Activated naive CD4-positive, alpha-beta T cell treated with anti-CD3 and anti-CD28 coated beads for 36 hours (primary cell): ENCODE data around the gene SPIC. TPM values are rescaled to one million over a fixed set of nuclear protein-coding genes. Genes with fewer than 3 reads are reported as not detected.
"Not testable (repeated sequence)": the region's sequence is repeated elsewhere in the genome, so short reads cannot be mapped to it uniquely, and the experiment has no call there.

Experiments
- CTCF ChIA-PET: fragments of 350-600 bp; sonication (Branson Sonifier 250); formaldehyde crosslinking; loops from one replicate; lab custom pipeline; 2021; ENCODE audit warnings: antibody characterized with exemption; lab: Charles Lee
- DNase-seq: peaks from one replicate; pipeline ENCODE4 v3.0.0-alpha.2; 2020
- H3K27ac Mint-ChIP-seq: one replicate; pipeline ENCODE4 v1.8.0; 2021; ENCODE audit warnings: mild to moderate bottlenecking, mixed read lengths
- H3K27me3 Mint-ChIP-seq: one replicate; pipeline ENCODE4 v1.8.0; 2021; ENCODE audit warnings: low read depth, mixed read lengths
- H3K36me3 Mint-ChIP-seq: one replicate; pipeline ENCODE4 v1.8.0; 2021; ENCODE audit warnings: low read depth, mixed read lengths
- H3K4me1 Mint-ChIP-seq: one replicate; pipeline ENCODE4 v1.8.0; 2021; ENCODE audit warnings: low read depth, mixed read lengths
- H3K4me3 Mint-ChIP-seq: one replicate; pipeline ENCODE4 v1.8.0; 2021; ENCODE audit warnings: mild to moderate bottlenecking, moderate library complexity, mixed read lengths
- H3K9me3 Mint-ChIP-seq: one replicate; pipeline ENCODE4 v1.8.0; 2021; ENCODE audit warnings: mixed read lengths
- intact Hi-C: fragments of 100-400 bp; cut with micrococcal nuclease; formaldehyde crosslinking; loops from one replicate; pipeline ENCODE4 v1.15.1; 2023
- total RNA-seq, 2 experiments: library from RNA; stranded (reverse); gene quantifications; one replicate each; pipeline ENCODE4 v1.2.3, GENCODE V29; 2021

Gene SPIC
- total RNA-seq, result not detected

- Mint-ChIP-seq H3K27ac (no peak within 1 kb of the TSS), H3K4me3 (no peak within 1 kb of the TSS), H3K27me3 (no peaks in the 10 kb centered on the region), H3K36me3 (no peaks in the 10 kb centered on the region), H3K9me3 (no peaks in the 10 kb centered on the region), H3K4me1 (no peaks in the 10 kb centered on the region)
- CTCF ChIA-PET, result interaction anchor here (0.6 kb wide), 1 partner anchor 1092 kb away, joined by 4 read pairs; no protein-coding TSS in a partner anchor
- no peak for DNase-seq
- intact Hi-C loops, result no loop called here
Observed at GRCh38 chr12:101474711-101475386, at the start of gene SPIC. TSS of gene SPIC (plus strand) at chr12:101475336. CDS start at chr12:101476905, 1,569 bp downstream.

GRCh38 chr12:101430456-101430855 lies 44.7 kb upstream of the SPIC start:
- Mint-ChIP-seq H3K9me3 (no peaks in the 10 kb centered on the region), H3K4me1 (no peaks in the 10 kb centered on the region), H3K36me3 (no peaks in the 10 kb centered on the region), H3K4me3 (no peak overlapping the region), H3K27me3 (no peaks in the 10 kb centered on the region), H3K27ac (no peak overlapping the region)
- CTCF ChIA-PET, result no interaction called here
- DNase-seq, result no peak
- intact Hi-C loops, result no loop called here

GRCh38 chr12:101436136-101436535 lies 39.0 kb upstream of the SPIC start:
- H3K36me3 Mint-ChIP-seq, result no peaks in the 10 kb centered on the region
- no peaks in the 10 kb centered on the region for H3K9me3 Mint-ChIP-seq
- no peak overlapping the region for H3K4me3 Mint-ChIP-seq
- CTCF ChIA-PET, result no interaction called here
- DNase-seq, result no peak
- no peaks in the 10 kb centered on the region for H3K4me1 Mint-ChIP-seq
- peaks cover 2% of the 10 kb centered on the region for H3K27me3 Mint-ChIP-seq
- H3K27ac Mint-ChIP-seq, result no peak overlapping the region
- intact Hi-C loops, result no loop called here

GRCh38 chr12:101439236-101439635 lies 35.9 kb upstream of the SPIC start:
- no peak overlapping the region for H3K4me3 Mint-ChIP-seq

GRCh38 chr12:101441461-101442224 lies 33.5 kb upstream of the SPIC start:
- DNase-seq, result no peak
- Mint-ChIP-seq H3K9me3 (no peaks in the 10 kb centered on the region), H3K4me1 (no peaks in the 10 kb centered on the region), H3K27ac (no peak overlapping the region), H3K36me3 (no peaks in the 10 kb centered on the region), H3K4me3 (no peak overlapping the region), H3K27me3 (no peaks in the 10 kb centered on the region)
- CTCF ChIA-PET, result interaction anchor here (0.6 kb wide), 1 partner anchor 229 kb away, joined by 3 read pairs; no protein-coding TSS in a partner anchor
- intact Hi-C loops, result no loop called here

More at GRCh38 chr12:101439236-101439635, 35.9 kb upstream of the SPIC start:
- Mint-ChIP-seq H3K27ac (no peak overlapping the region), H3K4me1 (no peaks in the 10 kb centered on the region), H3K9me3 (no peaks in the 10 kb centered on the region), H3K36me3 (no peaks in the 10 kb centered on the region), H3K27me3 (peaks cover 2% of the 10 kb centered on the region)
- CTCF ChIA-PET, result no interaction called here
- intact Hi-C loops, result no loop called here
- no peak for DNase-seq

- CTCF ChIA-PET, result no interaction called here
- Mint-ChIP-seq H3K4me3 (no peak overlapping the region), H3K36me3 (peaks cover 3% of the 10 kb centered on the region), H3K4me1 (peaks cover 8% of the 10 kb centered on the region), H3K27ac (no peak overlapping the region), H3K27me3 (no peaks in the 10 kb centered on the region), H3K9me3 (peaks cover 7% of the 10 kb centered on the region)
- peak; percentile 34 for DNase-seq
- intact Hi-C loops, result no loop called here
Observed at GRCh38 chr12:101455685-101456084, 19.5 kb upstream of the SPIC start.

- Mint-ChIP-seq H3K4me3 (no peak overlapping the region), H3K27me3 (no peaks in the 10 kb centered on the region), H3K9me3 (peaks cover 7% of the 10 kb centered on the region), H3K36me3 (peaks cover 3% of the 10 kb centered on the region), H3K4me1 (peaks cover 8% of the 10 kb centered on the region), H3K27ac (no peak overlapping the region)
- intact Hi-C loops, result no loop called here
- no peak for DNase-seq
- CTCF ChIA-PET, result no interaction called here
Observed at GRCh38 chr12:101459642-101460346, 15.3 kb upstream of the SPIC start.

GRCh38 chr12:101468948-101469347 lies 6.2 kb upstream of the SPIC start:
- intact Hi-C loops, result no loop called here
- CTCF ChIA-PET, result no interaction called here

DNA sequence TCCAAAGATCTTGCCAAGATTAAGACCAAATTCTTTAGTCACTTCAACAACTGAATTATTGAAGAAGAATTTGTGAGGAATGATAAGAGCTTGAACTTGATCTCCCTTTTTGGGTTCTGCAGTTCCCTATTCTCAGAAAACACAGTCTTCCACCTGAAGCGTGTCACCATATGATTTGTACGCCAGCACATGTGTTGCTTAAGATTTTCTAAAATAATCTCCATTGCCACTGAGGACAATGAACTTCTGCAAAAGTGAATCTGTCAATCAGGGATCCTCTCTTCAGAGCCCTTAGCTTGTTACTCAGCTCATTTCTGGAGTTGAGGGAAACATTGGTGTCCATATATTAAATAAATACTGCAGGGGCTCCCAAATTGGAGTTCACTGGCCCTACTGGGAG lies 4.2 kb upstream of the SPIC start:
- H3K27me3 Mint-ChIP-seq, result no peaks in the 10 kb centered on the region

More at GRCh38 chr12:101468948-101469347, 6.2 kb upstream of the SPIC start:
- no peaks in the 10 kb centered on the region for H3K9me3 Mint-ChIP-seq
- no peak overlapping the region for H3K4me3 Mint-ChIP-seq
- no peak overlapping the region for H3K27ac Mint-ChIP-seq
- H3K36me3 Mint-ChIP-seq, result no peaks in the 10 kb centered on the region
- no peak for DNase-seq
- no peaks in the 10 kb centered on the region for H3K4me1 Mint-ChIP-seq
- no peaks in the 10 kb centered on the region for H3K27me3 Mint-ChIP-seq

DNA sequence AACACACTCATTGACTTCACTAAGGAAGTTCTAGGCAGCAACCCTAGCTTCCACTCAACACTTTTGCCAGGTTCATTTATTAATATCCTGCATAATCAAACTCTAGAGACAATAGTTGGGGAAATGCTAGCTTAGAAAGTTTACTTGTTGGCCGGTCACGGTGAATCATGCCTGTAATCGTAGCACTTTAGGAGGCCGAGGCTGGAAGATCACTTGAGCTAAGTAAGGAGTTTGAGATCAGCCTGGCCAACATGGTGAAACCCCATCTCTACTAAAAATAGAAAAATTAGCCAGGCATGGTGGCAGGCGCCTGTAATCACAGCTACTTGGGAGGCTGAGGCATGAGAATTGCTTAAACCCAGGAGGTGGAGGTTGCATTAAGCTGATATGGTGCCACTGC lies 3.3 kb upstream of the SPIC start:
- H3K4me3 Mint-ChIP-seq, H3K9me3 Mint-ChIP-seq: not testable (repeated sequence)

More for the DNA sequence above, 4.2 kb upstream of the SPIC start:
- no peak for DNase-seq
- Mint-ChIP-seq H3K9me3 (no peaks in the 10 kb centered on the region), H3K36me3 (no peaks in the 10 kb centered on the region), H3K4me1 (no peaks in the 10 kb centered on the region), H3K27ac (no peak overlapping the region), H3K4me3 (no peak overlapping the region)
- CTCF ChIA-PET, result no interaction called here
- intact Hi-C loops, result no loop called here

DNA sequence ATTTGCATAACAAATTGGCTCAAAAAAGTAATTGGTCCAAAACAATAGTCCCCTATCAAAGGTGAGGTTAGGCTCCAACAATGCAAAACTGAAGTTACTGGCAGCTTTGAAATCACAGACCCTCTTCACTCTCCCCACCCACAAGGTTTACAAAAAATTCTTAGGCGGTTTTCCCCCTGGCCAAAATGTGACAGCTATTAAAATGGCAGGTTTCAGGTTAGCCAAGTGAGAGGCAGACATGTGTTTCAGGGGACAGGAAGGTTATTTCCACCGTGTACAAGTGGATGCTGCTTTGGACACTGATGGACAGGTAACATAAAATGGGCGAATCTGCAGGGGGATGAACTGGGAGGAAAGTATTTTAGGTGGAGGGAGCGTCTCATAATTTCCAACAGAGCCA lies 888 bp upstream of the SPIC start:
- no peak overlapping the region for H3K4me3 Mint-ChIP-seq
- H3K9me3 Mint-ChIP-seq, result no peaks in the 10 kb centered on the region
- no peak overlapping the region for H3K27ac Mint-ChIP-seq
- no peaks in the 10 kb centered on the region for H3K4me1 Mint-ChIP-seq
- CTCF ChIA-PET, result no interaction called here
- no peak for DNase-seq
- no peaks in the 10 kb centered on the region for H3K27me3 Mint-ChIP-seq
- intact Hi-C loops, result no loop called here
- H3K36me3 Mint-ChIP-seq, result no peaks in the 10 kb centered on the region

More for the DNA sequence above, 3.3 kb upstream of the SPIC start:
- CTCF ChIA-PET, H3K36me3 Mint-ChIP-seq, H3K27ac Mint-ChIP-seq, H3K27me3 Mint-ChIP-seq, DNase-seq, intact Hi-C loops, H3K4me1 Mint-ChIP-seq: not testable (repeated sequence)

DNA sequence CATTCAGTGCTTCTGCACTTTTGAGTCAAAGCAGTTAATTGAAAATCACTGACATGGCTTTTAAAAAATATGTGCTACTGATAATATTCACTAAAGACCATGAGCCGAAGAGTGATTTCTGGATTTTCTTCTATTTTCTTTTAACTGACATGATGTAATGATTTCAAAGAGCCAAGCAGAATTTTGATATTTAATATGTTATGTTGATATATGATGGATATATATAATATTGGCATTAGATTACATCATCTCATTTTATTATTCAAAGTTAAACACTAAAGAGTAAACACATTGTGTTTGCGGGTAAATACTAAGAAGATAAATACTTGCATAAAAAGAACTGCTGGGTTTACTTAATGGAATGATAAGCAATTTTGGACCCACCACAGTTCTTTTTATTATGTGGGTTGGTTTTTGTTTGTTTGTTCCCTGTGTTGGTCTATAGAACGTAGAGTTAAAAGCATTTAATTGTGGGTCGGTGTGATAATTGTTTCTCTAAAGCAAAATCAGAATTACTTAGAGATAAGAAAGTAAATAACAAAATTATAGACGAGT lies 692 bp downstream of the SPIC start:
- Mint-ChIP-seq H3K36me3 (no peaks in the 10 kb centered on the region), H3K4me3 (no peak overlapping the region), H3K27me3 (no peaks in the 10 kb centered on the region), H3K9me3 (no peaks in the 10 kb centered on the region), H3K27ac (no peak overlapping the region), H3K4me1 (no peaks in the 10 kb centered on the region)
- CTCF ChIA-PET, result interaction anchor here (0.6 kb wide), 1 partner anchor 1093 kb away, joined by 4 read pairs; no protein-coding TSS in a partner anchor
- intact Hi-C loops, result no loop called here
- no peak for DNase-seq
